HG03442 (cell line): ENCODE results near the gene GTF3C4.

ENCODE experiments used
- ATAC-seq: cut with Tn5 transposase; IDR thresholded peaks from one replicate; pipeline ENCODE4 v1.9.1; 2021; ENCODE audit warnings: mild to moderate bottlenecking, moderate library complexity; ENCODE audit not compliant: unreplicated experiment

The GTF3C4 gene

DNA sequence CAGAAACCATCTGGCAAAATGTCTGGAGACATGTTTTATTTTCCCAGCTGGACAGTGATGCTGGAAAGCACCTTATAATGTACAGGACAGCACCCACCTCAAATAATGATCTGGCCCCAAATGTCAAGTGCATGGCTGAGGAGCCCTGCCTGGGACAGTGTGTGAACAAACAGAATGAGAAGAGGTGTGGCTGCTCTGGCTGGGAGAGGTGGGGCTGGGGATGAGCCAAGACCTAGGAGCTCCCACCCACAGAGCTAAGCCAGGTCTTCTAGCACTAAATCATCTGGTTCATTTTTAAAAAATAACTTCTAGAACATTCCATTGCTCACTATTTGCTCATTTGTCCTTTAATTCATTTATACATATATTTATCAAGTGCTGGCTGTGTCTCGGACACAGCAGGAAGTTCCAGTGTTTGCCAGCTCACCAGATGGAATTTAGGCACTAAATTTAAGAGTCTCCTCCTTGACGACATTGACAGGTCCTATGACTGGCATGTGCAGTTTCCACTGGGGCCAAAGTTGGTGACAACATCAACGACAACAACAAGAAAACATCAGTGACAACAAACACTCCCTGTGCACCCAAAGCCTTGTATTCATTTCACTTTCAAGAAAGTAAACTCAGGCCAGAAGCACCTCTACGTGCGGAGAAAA is 59.1 kb downstream of the GTF3C4 start:
- no peak for ATAC-seq

DNA sequence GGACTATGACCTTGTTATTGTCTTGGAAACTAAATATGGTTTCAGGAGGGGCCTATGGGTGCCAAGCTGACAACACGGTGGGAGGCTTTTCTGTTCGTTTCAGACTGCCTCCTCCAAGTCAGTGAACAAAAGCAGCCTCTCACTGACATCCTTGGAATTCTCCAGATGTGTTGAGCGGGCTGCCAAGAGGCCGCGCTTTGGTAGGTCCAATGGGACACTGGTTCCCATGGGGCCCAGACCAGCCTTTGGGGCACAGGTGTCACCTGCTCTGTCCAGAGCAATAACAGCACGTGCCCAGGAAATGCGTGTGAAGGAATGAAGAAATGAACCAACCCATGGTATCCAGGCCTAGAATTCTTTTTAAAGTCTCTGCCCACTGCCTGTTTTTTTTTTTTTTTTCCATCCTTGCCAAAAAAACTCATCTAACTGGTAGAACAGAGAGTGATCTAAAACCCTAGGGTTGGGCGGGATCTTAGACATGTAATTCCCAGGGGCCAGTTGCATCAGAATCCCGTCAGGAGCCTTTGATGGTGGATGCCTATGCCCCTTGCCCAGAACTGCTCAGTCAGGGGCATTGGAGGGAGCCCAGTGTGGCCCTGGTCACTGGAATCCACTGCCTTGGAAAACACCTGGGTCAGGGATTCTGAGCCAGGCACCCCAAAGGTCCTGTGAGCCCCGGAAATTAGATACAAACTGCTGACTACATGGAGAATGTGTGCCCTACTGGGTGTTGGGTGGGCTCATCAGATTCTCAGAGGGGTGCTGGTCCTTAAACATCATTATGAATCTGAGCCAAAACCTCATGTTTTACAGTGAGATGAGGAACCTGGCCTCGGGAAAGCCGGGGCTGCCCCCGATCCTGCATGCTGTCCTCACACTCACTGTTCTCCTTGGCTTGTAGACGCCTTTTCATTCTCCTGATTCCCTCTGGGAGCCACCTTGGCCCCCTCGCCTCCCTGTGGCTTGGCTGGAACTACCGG is 60.1 kb downstream of the GTF3C4 start:
- ATAC-seq, result no peak

GRCh38 chr9:132731230-132731629 is 61.0 kb downstream of the GTF3C4 start:
- no peak for ATAC-seq

DNA sequence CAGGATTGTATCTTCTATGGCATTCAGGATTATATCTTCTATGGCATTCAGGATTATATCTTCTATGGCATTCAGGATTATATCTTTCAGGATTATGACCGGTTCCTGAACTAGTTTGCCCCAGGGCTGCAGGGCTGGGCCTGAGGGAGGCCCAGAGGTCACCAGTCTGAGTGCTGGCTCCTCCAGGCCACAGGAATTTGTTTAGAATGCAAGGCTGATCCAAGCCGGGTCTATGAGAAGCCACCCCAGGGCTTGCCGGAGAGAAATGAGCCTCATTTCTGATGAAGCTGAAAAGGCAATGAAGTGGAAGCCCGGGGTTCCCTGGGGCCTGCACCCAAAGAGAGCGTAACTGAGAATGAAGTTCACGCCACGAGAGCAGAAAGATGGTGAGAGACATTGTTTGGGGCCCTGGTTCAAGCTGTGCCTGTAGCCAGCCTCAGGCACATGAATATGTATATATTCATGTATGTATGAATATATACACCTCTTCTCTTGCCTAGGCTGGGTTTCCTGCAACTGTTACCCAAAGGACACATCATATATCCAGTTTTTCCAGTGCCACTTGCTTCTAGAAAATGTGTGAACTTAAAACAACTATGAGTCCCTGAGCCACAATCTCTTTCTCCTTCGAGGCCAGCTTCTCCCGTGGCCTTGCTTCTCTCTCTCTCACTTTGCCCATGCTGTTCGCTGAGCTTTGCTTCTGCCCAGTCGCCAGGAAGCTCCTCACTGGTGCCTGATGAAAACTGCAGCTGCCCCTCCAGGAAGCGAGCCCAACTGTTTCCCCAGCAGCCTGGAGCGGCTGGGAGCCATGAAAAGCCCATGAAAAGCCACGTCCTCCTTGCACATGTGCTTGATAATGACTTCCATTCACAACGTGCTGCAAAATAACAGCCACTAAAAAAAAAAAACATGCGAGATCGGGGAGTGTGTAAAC is 62.3 kb downstream of the GTF3C4 start:
- ATAC-seq, result no peak

DNA sequence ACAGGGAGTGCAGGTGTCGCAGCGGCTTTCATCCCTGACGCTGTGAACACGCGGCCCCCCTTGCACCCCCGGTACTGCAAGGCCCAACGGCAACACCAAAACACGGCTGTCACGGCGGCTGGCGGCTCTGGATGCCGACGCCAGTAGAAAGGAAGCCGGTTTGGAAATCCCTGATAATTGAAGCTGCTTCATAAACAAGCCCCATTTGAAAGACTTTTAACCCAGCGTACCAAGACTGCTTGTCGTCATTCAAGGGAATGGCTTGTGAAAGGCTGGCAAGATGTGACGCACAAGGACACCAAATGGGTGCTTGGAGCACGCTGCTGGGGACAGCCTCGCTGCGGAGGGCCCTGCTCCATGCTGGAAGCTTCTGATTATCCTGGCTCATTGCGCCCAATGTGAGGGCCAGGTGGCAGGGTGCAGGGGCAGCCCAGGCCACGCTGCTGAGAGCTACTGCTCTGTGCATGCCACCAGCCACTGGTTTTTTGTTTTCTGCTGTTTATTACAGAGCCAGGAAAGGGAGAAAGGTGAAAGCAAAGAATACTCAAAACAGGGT is 63.1 kb downstream of the GTF3C4 start:
- no peak for ATAC-seq

DNA sequence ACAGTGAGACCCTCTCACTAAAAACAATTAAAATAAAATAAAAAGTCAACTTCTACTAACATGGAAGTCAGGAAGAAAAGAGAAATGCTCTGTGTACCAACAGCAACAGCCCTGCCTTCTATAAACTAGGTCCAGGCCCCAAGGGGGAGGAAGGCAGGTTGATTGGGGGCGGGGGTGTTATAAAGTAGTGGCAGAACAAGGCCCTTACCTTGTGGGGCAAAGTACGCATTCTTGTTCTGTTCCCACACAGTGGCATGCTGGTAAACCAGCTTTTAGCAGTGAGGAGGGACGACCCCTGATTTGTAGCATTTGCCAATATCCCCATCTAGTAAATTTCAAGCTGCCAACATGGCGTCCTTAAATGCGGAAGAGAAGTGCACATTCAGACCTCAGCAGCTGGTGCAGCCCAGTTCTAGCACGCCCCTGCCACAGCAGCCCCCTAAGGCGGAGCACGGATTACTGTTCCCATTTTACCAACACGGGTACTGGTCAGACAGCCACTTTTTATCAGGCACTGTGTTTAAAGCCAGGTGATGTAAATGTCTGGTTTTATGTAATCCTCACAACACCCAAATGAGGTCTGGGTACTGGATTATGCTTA is 69.5 kb downstream of the GTF3C4 start:
- ATAC-seq, result no peak

DNA sequence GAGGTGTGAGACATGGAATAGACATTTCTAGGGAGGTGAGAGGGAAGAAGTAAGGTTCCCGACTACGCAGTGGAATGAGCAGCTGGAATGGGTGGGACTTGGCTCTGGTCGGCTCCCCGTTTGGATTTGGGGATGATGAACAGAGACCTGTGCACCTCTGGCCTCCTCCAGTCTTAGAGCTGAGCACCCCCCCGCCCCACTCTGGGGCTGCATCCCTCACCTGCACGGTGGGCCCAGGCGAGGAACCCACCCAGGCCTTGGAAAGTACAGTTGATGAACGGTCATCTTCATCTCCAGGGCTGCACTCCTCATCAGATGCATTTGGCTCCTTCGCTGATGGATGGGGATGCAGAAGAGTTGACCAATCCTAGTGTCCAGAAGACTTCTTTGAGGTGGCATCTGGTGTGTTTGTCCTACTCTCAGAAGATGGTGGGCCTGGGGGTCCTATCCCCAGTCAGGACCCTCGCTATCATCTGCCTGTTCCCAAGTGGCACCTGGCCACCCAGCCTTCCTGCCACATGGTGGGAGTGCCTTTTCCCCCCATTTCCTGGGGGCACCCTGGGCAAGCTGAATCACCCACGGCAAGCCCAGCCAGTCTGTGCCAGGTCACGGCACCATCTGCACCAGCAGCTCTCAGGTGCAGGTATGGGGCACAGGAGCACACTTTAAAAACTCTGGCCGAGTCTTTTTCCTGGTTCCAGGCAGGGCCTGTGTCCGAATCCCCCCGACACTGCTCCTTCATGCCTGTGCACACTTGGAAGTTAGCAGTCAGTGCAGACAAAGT is 70.5 kb downstream of the GTF3C4 start:
- no peak for ATAC-seq

DNA sequence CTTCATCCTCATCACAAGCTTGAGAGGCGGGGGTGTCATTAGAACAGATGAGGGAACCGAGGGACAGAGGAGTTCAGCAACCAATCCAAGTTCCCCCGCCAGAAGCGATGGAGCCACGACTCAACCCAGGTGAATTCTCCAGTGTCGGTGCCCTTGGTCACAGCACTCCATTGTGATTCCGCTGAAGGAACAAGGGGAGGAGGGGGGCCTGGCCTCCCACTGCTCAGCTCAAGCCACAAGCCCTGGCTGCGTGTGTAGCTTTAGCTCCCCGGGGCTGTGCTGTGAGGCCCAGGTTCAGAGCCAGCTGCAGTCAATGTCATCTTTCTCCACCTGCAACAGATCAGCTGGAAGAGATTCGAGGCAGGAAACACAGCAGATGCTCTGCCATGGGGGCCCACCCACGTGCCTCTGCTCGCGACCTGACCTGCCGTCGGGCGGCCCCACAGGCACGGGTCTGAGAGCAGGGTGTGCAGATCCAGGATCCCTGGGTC is 72.6 kb downstream of the GTF3C4 start:
- no peak for ATAC-seq

- no peak for ATAC-seq
Measured at GRCh38 chr9:132743931-132744479, 73.7 kb downstream of the GTF3C4 start.
